HEK293T (cell line): ENCODE measurements around the gene NINJ2.

Experiments used
- CTCF ChIA-PET: fragments of 350-600 bp; formaldehyde crosslinking; extraction: SDS; loops from one replicate; lab custom pipeline; 2021; ENCODE audit warnings: antibody characterized with exemption, inconsistent platforms; lab: Yijun Ruan, JAX
- POLR2A ChIA-PET: fragments of 350-600 bp; formaldehyde crosslinking; extraction: SDS; loops from one replicate; lab custom pipeline; 2020; ENCODE audit warnings: antibody characterized with exemption, inconsistent platforms; lab: Yijun Ruan, JAX
- DNase-seq: peaks from one replicate; pipeline ENCODE4 v3.0.0; 2012; ENCODE audit warnings: mixed read lengths; ENCODE audit errors: extremely low spot score
- ARNT ChIP-seq: fragments of 450-650 bp; IDR thresholded peaks from 2 replicates; pipeline ENCODE4 v1.6.1; 2017; ENCODE audit warnings: mild to moderate bottlenecking
- BHLHE40 ChIP-seq: fragments of 450-650 bp; IDR thresholded peaks from 2 replicates; pipeline ENCODE4 v1.6.1; 2016; ENCODE audit warnings: mild to moderate bottlenecking, moderate library complexity, borderline replicate concordance
- CTBP1 ChIP-seq: fragments of 450-650 bp; IDR thresholded peaks from 2 replicates; pipeline ENCODE4 v1.6.1; 2016; ENCODE audit warnings: borderline replicate concordance
- ELF4 ChIP-seq: fragments of 450-650 bp; IDR thresholded peaks from 2 replicates; pipeline ENCODE4 v1.6.1; 2017; ENCODE audit warnings: antibody characterized with exemption
- FOXA1 ChIP-seq: fragments of 450-650 bp; IDR thresholded peaks from 2 replicates; pipeline ENCODE4 v1.6.1; 2016; ENCODE audit warnings: mild to moderate bottlenecking
- FOXK2 ChIP-seq: fragments of 450-650 bp; IDR thresholded peaks from 2 replicates; pipeline ENCODE4 v1.6.1; 2016; ENCODE audit warnings: mild to moderate bottlenecking
- FOXM1 ChIP-seq: fragments of 450-650 bp; IDR thresholded peaks from 2 replicates; pipeline ENCODE4 v1.6.1; 2017; ENCODE audit warnings: mild to moderate bottlenecking, borderline replicate concordance
- HDGF ChIP-seq: fragments of 450-650 bp; IDR thresholded peaks from 2 replicates; pipeline ENCODE4 v1.6.1; 2017; ENCODE audit warnings: antibody characterized with exemption, borderline replicate concordance
- L3MBTL2 ChIP-seq: fragments of 450-650 bp; conservative IDR thresholded peaks from 2 replicates; pipeline ENCODE4 v1.6.1; 2016; ENCODE audit warnings: mild to moderate bottlenecking
- LEF1 ChIP-seq: fragments of 450-650 bp; IDR thresholded peaks from 2 replicates; pipeline ENCODE4 v1.6.1; 2017; ENCODE audit warnings: mild to moderate bottlenecking, borderline replicate concordance
- NFRKB ChIP-seq: fragments of 450-650 bp; IDR thresholded peaks from 2 replicates; pipeline ENCODE4 v1.6.1; 2016; ENCODE audit warnings: mild to moderate bottlenecking, moderate library complexity
- SP1 ChIP-seq: fragments of 450-650 bp; IDR thresholded peaks from 2 replicates; pipeline ENCODE4 v1.6.1; 2017
- SUZ12 ChIP-seq: fragments of 450-650 bp; IDR thresholded peaks from 2 replicates; pipeline ENCODE4 v1.6.1; 2016; ENCODE audit warnings: mild to moderate bottlenecking
- TARDBP ChIP-seq: fragments of 450-650 bp; IDR thresholded peaks from 2 replicates; pipeline ENCODE4 v1.6.1; 2016
- ZNF384 ChIP-seq: fragments of 450-650 bp; IDR thresholded peaks from 2 replicates; pipeline ENCODE4 v1.6.1; 2016
- TF ChIP-seq, protein P1 (sequence below): fragments of 450-650 bp; IDR thresholded peaks from 2 replicates; pipeline ENCODE4 v1.6.1; 2016

NINJ2 gene

DNA sequence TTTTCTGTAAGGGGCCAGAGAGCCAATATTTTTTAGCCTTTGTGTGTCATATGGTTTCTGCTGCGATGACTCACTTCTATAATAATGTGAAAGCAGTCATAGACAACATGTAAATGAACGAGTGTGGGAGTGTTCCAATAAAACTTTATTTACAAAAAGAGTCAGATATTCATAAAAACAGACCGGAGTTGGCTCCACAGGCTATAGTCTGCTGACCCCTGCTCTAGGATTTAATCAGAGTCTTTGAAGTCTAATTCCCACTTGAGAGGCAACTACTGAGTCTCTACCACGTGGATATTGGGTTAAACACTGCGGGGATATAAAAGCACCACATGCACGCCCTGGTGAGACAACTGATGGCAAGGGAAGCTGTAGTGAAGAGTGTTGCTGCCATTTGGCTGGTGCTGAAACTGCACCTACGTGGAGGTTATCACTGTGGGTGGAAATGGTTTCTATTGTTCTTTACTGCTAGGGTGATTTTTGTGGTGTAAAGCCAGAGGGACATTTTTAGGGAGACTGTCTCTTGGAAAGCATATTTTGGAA is 3.6 kb upstream of the NINJ2 start:
- ChIA-PET CTCF (interaction anchor here (0.6 to 1.0 kb wide), 2 partner anchors 84 to 90 kb away, joined by 3 to 5 read pairs; no protein-coding TSS in a partner anchor), POLR2A (no interaction called here)

DNA sequence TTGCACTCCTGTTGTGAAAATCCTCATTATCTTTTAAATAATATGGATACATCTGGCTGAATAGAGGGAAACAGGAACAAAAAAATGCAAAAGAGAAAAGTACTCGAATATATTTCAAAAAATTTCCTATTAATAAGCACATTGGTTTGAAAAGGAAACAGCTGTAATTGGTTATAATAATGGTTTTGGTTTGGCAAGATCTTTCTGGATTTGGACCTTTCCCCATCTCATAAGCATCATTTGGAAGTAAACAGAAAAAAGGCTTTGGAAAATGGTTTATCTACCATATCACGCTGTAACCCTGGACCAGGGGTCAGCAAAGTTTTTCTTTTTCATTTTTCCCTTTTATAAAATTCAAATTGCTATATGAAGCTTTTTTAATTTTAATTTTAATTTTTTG is 2.8 kb upstream of the NINJ2 start:
- TF ChIP-seq CTBP1, result no peak
- no peak for TF ChIP-seq FOXA1
- no peak for TF ChIP-seq FOXK2
- TF ChIP-seq L3MBTL2, result no peak
- no peak for TF ChIP-seq ZNF384
- TF ChIP-seq BHLHE40, result no peak
- no peak for TF ChIP-seq SUZ12
- TF ChIP-seq SP1, result no peak
- TF ChIP-seq, protein P1, sequence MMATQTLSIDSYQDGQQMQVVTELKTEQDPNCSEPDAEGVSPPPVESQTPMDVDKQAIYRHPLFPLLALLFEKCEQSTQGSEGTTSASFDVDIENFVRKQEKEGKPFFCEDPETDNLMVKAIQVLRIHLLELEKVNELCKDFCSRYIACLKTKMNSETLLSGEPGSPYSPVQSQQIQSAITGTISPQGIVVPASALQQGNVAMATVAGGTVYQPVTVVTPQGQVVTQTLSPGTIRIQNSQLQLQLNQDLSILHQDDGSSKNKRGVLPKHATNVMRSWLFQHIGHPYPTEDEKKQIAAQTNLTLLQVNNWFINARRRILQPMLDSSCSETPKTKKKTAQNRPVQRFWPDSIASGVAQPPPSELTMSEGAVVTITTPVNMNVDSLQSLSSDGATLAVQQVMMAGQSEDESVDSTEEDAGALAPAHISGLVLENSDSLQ, result no peak
- TF ChIP-seq ELF4, result no peak
- TF ChIP-seq NFRKB, result no peak
- POLR2A ChIA-PET, result interaction anchor here (1.5 kb wide), 1 partner anchor 21 kb away, joined by 3 read pairs; no protein-coding TSS in a partner anchor
- DNase-seq, result no peak
- CTCF ChIA-PET, result interaction anchor here (0.6 kb wide), 2 partner anchors 45 to 86 kb away, joined by 3 read pairs; partner anchors contain the start of gene WNK1

More for the DNA sequence above, 3.6 kb upstream of the NINJ2 start:
- no peak for TF ChIP-seq ARNT
- TF ChIP-seq BHLHE40, result no peak
- TF ChIP-seq SUZ12, result no peak
- TF ChIP-seq FOXM1, result no peak
- no peak for TF ChIP-seq HDGF
- no peak for TF ChIP-seq ZNF384
- no peak for TF ChIP-seq TARDBP
- TF ChIP-seq NFRKB, result no peak
- TF ChIP-seq FOXA1, result no peak
- no peak for TF ChIP-seq LEF1
- no peak for TF ChIP-seq SP1
- TF ChIP-seq L3MBTL2, result no peak
- TF ChIP-seq, protein P1, result no peak
- no peak for TF ChIP-seq FOXK2
- no peak for DNase-seq

DNA sequence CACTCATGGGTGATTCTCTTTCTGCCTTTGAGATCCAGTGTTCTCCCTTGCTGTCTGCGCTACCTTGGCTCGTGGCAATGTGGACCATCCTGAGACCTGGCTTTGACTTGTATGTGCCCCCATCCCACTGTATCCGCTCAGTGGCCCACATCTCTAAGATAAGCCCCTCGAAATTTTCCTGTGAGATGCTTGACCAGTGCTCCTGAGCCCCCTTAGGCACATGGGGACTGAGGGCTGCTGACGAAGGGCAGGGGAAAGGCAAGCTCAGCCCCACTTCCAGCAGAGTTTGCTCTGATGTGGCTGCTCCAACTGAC is 1.5 kb upstream of the NINJ2 start:
- ChIA-PET POLR2A (interaction anchor here (1.5 kb wide), 1 partner anchor 19 kb away, joined by 3 read pairs; no protein-coding TSS in a partner anchor), CTCF (no interaction called here)
- DNase-seq, result no peak
- TF ChIP-seq BHLHE40 (no peak), LEF1 (no peak), SUZ12 (no peak), NFRKB (no peak)

DNA sequence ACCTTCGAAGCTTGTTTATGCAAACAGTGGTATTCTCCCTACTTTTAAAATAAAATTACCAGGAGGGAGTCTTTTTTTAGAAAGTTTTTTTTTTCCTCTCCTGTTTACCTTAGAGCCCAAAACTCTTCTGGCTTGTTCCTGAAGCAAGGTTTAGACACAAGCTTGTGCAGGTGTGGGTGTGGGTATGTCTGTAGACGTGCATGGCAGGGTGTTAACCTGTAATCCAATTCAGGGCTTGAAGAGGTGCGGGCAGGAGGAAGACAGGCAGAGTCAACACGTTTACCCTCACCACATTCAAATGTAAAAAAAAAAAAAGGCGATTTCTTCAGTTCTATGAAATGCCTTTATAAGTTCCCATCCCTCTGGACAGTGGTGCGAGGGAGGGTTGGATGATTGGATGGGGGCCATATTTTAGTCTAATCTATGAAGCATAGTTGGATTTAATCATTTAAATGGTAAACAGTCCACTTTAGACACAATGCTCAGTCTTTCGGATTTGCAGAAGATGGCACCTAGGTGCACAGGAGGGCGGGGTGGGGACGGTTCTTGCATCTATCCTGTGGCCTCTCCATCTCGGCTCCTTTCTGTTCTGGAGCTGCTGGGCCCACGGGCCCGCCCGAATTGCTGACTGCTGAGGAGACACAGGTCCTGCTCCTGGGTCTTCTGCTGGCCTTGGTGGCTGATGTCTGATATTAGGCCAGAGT is 982 bp upstream of the NINJ2 start:
- POLR2A ChIA-PET, result interaction anchor here (2.2 kb wide), 1 partner anchor 87 kb away, joined by 8 read pairs; no protein-coding TSS in a partner anchor
- no peak for TF ChIP-seq BHLHE40
- no peak for TF ChIP-seq ZNF384
- TF ChIP-seq ARNT, result no peak
- no peak for TF ChIP-seq FOXA1
- TF ChIP-seq CTBP1, result no peak
- no peak for TF ChIP-seq ELF4
- TF ChIP-seq NFRKB, result no peak
- no peak for TF ChIP-seq SP1
- TF ChIP-seq HDGF, result no peak
- no peak for TF ChIP-seq SUZ12
- TF ChIP-seq, protein P1, result no peak
- no peak for TF ChIP-seq L3MBTL2
- no peak for TF ChIP-seq FOXK2
- TF ChIP-seq FOXM1, result no peak
- TF ChIP-seq LEF1, result no peak
- TF ChIP-seq TARDBP, result no peak
- CTCF ChIA-PET, result no interaction called here
- no peak for DNase-seq

DNA sequence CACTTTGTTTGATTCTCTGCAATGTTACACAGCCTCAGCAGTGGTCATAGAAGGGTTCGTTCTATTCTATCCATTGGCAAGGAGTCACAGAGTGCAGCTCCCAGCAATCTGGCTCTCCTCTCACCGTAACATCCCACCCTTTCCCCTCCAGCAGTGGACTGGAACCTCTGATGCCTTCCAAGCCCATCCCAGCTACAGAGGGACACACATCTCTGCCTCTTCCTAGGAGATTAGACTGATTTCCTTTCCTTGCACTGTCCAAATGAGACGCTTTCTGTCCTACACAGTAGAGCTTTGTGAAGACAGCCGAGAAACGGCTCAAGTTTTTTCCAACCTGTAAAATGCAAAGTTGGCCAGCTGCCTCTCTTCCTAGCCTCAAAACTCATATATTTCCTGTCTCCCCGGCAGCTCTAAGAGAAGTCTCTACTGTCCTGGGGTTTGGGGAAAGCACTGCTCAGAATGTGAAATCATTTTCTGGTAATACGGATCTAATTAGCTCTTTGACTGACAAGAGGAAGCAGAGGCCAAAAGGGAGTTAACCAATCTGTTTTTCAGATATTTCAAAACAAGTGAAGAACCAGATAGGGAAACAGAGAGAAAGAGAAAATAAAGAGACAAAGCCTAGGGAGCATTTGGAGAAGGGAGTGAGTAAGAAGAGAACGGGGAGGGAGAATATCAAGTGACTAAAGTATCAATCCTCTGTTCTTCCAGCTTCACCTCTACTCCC is 516 bp downstream of the NINJ2 start:
- no peak for DNase-seq
- POLR2A ChIA-PET, result interaction anchor here (2.2 kb wide), 1 partner anchor 89 kb away, joined by 8 read pairs; no protein-coding TSS in a partner anchor
- TF ChIP-seq SP1 (no peak), FOXK2 (no peak), BHLHE40 (no peak), LEF1 (no peak), ELF4 (no peak), CTBP1 (no peak), ZNF384 (no peak), FOXM1 (no peak)
- TF ChIP-seq, protein P1, result no peak
- CTCF ChIA-PET, result no interaction called here
